Measurements from ENCODE around the gene CNGA2.
"Not testable (repeated sequence)": the region's sequence is repeated elsewhere in the genome, so short reads cannot be mapped to it uniquely, and the experiment has no call there.

The CNGA2 gene
- total RNA-seq = 0 to 0.09 reads per million in 2 donors

DNA sequence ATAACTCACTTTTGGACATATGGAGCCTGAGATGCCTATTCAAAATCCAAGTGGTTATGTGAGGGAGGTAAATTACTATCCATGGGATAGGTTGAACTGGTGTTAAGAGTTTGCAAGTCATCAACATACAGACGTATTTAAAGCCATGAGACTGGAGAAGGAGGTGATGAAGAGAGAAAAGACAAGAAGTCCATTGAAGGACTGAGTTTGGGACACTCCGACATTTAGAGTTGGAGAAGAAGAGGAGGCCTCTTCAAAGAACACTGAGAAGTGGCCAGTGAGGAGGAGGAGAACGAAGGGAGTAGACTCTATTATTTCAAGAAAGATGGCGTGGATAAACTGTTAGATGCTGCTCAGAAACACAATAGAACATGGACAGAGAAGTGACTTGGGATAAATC, at the start of gene CNGA2:
CNGA2 (plus strand) TSS at position 301 of the 400 bp plus-strand sequence. CDS start 3,738 bp downstream, outside the sequence.
- DNase-seq = no peak

DNA sequence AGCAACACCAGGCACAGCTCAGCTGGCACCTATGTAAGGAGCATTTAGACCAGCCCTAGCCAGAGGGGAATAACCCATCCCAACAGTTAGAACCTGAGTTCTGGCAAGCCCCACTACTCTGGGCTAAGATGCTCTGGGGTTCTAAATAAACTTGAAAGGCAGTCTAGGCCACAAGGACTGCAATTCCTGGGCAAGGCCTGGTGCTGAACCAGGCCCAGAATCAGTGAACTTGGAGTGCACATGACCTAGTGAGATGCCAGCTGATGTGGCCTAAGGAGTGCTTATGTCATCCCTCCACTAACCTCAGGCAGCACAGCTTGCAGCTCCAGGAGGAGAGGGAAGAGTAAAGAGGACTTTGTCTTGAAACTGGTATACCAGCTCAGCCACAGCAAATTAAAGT, 46.9 kb upstream of the CNGA2 start:
- no peak for DNase-seq

DNA sequence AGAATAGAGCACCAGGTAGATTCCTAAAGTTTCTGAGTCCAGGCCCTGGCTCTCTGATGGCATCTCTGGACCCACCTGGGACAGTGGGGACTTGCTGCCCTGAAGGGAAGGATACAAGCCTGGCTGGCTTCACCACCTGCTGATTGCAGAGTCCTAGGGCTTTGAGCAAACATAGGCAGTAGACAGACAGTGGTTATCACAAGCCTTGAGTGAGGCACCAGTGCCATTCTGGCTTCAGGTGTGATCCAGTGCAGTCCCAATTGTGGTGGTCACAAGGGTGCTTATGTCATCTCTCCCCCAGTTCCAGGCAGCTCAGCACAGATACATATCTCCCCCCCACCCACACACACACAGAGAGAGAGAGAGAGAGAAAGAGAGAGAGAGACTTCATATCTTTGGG, 45.9 kb upstream of the CNGA2 start:
- no peak for DNase-seq

DNA sequence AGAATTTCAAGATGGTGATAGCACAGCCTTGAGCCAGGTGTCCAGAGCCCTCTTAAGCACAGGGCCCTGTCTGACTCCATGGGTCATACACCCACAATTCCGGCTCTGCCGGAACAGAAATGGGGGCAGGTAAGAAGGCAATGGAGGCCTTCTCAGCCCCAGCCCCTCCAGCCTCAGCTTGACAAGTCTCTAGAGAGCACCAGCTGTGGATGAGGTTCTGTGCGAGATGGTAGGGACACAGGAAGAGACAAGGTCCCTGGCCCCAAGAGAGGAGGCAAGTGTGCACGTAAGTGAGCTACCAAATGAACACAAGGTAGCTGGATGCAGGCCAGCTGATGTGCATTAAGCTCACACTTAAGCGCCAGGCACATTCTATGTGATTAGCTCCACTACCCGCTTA, 41.7 kb upstream of the CNGA2 start:
- no peak for DNase-seq

DNA sequence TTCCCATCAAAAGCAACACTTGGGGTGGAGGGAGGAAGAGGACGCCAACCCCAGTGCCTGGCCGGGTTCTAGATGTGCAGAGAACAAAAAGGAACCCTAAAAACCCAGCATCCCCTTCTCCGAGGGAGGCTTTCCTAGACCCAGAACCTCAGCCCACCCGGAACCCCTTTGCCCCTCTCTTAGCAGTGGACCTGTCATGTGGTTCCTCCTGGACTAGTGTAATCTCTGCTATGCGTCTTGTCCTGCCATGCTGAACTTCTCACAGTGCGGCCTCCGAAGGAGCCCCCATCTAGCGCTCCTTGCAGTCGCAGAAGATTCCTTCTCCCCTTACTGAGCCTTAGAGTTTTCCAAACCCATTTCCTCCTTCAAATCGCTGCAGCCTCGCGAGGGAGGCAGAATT, 40.4 kb upstream of the CNGA2 start:
- no peak for DNase-seq

DNA sequence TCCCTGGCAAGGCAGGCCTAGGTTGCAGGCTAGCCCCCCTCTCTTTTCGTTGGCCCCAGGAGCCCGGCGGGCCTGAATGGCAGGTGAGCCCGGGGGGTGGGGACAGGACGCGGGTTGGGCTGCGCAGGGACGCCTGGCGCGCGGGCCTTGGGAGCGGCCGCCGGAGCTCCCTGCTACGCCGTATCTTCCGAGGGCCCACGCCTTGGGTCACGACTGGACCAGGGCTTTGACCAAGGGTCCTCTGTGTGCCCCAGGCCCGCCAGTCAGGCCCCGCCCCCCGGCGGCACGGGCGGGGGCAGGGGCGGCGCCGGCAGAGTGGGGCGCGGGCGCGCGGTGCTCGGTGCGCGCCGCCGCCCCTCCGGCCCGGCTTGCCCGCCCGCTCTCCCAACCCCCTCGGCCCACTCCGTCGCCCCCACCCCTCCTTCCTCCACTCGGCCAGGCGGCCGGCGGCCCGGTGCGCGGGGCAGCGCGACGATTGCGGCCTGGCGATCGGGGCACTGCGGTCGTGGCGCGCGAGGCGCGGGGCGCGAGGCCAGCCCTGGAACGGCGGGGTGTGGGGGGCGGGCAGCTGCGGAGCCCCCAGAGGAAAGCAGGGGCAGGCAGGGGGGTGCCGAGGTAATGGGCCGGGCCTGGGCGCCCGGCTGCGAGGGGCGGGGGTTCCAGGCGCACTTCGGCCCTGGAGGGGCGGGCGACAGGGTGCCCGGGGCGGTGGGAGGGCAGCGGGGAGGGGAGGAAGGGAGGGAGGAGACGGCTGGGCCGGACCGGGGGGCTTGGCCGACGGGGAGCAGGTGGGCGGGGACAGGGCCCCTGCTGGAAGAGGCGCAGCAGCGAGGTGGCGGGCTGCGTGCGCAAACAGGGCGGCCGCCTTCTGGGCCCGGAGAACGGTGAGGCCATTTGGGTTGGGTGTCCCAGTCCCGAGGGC, 39.6 kb upstream of the CNGA2 start, which contains the start of gene PRRG3:
PRRG3 (plus strand) TSS at position 798 of the 922 bp plus-strand sequence. CDS start 3,357 bp downstream, outside the sequence.
- no peak for DNase-seq

DNA sequence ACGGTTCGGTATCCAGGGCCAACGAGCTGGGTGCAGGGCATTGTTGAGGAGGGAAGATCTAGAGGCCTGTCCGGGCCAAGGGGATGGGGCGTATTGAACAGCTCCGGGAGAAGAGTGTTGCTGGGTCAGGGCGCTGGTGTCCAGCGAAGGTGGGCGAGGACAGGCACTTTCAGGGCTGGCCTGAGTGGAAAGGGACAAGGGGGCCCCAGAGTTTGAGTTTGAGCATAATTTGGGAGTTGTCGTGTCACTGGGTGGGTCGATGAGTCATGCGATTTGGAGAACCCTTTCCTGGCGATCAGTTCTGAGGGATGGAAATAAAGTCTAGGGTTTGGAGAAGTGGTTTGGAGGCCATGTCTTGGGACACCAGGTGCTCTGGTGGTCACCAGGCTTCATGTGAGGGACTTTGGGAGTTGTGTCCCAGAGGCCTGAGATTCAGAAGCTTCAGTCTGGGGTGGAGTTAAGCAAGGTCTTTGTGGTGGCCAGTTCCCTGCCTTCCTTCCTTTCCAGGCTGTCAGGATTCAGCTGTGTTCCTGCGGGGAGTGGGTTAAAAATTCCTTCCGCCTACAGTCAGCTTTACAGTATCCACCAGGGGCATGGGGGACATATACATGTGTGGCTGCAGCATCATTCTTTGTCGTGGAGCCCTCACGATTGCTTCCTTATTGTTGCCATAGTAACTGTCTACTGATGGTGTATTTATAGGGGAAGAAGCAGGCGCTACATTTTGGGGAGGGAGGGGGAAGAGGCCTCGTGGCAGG, 38.8 kb upstream of the CNGA2 start:
- DNase-seq = no peak

DNA sequence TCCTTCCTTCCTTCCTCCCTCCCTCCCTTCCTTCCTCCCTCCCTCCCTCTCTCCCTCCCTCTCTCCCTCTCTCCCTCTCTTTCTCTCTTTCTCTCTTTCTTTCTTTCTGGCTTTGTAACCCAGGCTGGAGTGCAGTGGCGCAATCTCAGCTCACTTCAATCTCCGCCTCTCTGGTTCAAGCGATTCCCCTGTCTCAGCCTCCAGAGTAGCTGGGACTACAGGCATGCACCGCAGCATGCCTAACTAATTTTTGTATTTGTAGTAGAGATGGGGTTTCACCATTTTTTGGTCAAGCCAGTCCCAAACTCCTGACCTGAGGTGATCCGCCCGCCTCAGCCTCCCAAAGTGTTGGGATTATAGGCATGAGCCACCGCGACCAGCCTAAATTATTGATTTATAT, 37.5 kb upstream of the CNGA2 start:
- DNase-seq = not testable (repeated sequence)

DNA sequence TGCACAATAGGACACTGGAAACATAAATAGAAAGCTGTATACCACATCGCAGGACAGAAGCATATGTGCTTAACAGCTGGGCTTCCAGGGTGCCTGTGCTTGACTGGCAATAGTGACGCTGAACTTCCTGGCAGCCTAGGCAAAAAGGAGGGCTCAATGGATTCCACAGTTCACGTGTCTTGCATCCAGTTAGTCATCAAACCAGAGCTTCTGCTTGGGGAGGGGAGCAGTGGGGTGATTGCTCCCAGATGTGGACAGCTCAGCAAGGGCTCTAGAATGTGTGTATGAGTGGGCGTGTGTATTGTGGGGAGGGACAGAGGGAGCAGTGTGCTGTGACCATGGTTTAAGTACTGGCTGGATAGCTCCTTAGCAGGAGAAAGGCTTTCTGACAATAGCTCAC, 37.0 kb upstream of the CNGA2 start:
- no peak for DNase-seq

DNA sequence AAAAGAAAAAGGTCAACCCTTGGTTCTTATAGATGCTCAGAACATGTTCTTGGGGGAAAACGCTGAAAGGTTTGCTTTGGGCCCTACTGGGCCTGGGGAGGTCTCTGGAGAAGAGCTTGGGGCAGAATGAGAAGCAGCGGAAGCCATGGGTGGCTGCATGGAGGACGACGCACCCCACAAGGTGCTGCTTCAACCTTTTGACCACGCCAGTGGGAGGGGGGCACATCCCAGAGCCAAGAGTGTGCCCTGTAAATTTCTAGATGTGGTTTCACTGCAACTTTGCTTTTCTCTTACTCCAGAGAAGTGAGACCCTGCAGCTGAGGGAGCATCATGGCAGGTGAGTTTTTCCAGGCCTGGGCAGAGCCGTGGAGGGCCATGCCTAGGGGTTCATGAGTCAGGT, 36.1 kb upstream of the CNGA2 start:
- DNase-seq = no peak

DNA sequence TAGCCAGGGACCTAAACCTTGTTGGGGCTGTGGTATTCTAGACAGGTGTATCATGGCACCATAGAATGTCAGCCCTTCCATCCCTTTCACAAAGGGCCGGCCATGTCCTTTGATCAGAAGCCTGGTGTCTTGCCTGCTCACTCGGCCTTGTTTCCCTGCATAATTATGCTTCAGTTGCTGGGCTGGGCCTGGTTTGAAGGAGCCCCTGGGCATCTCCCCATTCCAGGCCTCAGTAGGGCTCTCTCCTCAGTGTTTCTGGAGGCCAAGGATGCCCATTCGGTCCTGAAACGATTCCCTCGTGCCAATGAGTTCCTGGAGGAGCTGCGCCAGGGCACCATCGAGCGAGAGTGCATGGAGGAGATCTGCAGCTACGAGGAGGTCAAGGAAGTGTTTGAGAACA, 34.8 kb upstream of the CNGA2 start:
- DNase-seq = no peak

DNA sequence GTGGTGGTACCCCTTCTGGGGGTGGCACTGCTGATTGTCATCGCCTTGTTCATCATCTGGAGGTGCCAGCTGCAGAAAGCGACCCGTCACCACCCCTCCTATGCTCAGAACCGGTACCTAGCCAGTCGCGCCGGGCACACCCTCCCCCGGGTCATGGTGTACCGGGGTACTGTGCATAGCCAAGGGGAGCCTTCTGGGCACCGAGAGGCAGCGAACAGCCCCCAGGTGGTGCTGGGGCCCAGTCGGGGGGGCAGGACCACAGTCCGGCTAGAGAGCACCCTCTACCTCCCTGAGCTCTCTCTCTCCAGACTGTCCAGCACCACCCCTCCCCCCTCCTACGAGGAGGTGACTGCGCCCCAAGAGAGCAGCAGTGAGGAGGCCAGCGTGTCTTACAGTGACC, 34.0 kb upstream of the CNGA2 start:
- DNase-seq = no peak

DNA sequence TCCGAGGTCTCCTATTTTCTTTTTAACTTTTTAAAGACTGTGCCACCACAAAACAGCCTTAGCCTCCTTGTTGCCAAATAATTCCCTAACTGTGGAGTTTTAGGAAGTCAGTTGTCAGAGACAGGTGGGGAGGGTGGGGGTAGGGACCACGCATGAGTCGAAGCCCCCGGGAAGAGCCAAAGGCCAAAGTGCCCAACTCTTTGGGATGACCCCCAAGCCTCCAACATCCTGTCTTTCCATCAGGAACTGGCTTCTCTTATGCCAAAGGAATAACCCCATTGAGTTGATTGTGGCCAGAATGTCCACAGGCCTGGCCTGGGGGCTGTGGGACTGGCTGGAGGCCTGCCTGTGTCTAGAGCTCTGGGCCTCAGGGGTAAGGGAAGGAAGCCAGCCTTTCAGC, 33.5 kb upstream of the CNGA2 start:
- no peak for DNase-seq

DNA sequence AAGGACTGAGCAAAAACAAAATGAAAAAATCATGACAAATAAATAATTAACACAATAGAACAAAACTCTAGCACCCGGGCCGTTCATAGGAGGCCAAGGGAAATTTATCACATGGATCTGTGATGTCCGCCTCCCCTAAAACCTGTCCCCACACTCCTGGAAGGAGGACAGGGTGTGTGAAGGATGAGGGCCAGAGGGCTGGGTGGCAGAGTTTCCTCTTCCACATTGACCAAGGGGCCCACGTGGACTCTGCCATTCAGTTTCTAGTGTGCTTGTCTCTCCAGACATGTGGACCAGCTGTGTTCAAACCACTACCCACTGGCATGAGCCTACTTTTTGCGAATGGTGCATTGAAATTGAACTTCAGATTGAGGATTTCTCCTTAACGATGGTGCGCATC, 33.0 kb upstream of the CNGA2 start:
- no peak for DNase-seq

DNA sequence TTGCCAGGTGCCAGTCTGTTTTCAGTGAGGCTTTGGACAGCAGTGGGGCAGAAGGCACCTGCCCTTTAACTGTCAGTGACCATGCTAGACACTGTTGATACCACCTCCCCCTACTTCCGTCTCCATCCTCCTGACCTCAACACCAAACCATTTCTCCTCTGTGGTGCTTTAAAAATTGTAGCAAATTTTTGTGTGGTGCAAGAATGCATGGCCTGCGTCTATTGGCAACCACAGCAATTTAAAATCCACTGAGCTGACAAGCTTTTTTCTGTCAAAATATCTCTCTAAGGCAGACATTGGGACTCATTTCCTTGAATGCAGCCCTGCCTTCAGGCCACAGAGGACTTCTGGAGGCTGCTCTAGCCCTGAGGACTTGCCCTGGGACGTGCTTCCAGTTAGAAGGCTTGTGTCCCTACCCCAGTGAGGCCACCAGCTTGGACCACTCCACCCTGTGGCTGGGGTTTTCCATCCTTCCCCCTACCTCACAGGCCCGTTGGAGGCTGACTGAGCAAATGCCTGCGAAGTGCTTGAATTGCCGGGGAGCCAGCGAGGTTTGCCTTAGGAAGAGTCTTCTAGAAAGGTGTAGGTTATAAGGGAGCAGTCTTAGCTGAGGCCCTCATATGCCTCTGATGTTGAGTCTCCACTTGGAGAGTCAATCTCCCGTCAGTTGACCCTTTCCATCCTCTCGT, 32.4 kb upstream of the CNGA2 start:
- no peak for DNase-seq

DNA sequence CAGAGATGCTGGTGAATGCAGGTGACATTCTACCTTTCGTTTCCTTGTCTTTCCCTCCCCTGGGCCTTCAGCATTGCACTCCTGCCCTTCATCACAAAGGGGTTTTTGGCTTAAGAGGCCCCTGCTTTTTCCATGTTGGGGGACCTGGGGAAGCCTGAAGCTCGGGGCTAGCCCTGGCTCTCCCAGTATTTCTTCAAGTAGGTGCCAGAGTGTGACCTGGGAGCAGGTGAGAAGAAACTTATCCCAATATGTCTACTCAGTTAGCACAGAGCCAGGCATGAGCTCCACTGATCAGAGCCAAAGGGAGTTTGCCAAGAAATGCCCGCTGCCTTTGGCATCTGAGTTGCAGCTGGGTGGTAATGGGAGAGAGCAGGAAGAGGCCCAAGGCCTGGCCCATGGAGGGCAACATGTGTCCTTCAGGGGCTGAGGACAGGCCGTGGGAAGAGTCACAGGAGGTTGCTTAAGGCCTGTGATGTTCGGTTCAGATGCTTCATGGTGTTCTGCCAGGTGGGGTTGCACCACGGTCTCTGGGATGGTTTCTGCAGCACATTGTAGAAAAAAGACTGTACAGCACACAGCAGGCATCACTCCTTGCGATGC, 31.7 kb upstream of the CNGA2 start:
- DNase-seq = no peak

DNA sequence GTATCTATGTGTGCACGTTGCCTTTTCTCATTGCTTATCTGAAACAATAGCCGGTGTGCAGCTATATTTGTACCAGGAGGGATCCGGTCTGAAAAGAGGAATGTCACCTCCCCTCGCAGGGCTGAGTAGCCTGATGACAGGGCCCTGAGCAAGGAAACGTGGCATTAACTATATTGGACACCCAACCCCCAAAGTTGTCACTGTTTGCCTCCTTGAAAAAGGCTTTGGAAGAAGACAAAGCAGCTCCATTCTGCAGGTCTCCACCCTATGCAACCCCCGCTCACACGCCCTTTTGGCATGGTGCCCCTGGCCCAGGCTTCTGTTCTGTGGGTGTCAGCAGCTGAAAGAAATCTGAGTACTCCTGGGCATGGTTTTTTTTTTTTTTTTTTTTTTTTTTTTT, 31.1 kb upstream of the CNGA2 start:
- no peak for DNase-seq

DNA sequence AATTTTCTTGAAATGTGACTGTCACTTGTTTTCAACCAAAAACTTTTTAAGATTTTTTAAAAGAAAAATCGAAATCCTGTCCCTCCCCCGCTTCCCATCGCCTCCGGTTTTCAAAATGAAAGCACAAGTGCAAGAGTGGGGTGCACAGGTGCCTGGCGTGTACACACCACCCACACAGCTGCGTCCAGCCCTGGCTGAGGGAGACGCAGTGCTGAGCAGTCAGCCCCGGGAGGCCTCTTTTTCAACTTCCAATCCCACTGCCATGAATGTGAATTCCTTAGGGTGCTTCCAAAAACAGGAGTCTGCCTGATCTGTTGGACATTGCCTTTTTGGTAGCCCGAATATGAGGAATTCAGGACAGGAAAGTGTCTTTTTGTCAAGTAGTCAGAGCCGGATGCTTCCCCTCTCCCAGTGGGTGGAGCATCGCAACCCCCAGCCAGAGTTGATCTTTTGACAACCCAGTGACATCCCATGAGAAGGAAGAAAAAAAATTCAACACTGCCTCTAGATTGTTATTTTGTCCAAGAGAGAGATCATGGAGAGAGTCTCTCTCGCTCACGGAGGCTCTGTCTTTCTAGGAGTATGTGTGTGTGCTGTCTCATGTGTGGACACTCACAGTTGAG, 30.4 kb upstream of the CNGA2 start:
- DNase-seq = no peak

DNA sequence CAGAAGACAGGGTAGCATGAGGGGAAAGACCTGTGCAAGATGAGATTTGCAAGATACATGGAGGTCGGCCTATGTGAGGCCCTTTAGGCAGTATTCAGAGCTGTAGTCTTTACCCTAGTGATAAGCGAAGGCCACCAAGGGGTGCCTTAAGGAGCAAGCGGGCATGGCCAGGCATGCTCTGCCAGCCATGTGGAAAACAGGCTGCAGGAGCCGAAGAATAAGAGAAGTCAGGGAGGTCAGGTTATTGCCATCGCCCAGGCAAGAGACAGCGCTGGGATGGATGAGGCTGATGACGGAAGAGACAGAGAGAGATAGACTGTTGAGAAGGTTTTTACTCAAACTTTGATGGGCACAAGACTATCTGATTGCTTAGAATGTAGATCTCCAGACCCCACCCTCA, 25.7 kb upstream of the CNGA2 start:
- DNase-seq = no peak

DNA sequence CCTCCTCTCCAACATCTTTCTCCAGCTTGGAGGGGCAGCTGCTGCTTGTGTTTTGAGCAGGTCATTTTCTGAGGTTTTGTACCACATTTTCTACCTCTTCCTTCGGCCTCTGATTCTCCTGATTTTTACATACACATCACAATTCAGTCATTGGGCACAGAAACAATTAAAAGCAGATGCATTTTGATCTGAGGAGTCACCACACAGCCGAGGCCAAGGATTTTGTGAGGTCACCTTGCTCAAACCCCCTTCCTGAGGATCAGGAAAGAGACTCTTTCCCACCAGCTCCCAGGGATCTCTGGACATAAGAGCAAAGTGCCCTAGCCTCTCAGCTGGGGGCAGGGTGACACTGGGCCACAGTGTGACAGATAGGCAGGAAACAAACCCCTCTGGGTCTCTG, 24.1 kb upstream of the CNGA2 start:
- DNase-seq = no peak

DNA sequence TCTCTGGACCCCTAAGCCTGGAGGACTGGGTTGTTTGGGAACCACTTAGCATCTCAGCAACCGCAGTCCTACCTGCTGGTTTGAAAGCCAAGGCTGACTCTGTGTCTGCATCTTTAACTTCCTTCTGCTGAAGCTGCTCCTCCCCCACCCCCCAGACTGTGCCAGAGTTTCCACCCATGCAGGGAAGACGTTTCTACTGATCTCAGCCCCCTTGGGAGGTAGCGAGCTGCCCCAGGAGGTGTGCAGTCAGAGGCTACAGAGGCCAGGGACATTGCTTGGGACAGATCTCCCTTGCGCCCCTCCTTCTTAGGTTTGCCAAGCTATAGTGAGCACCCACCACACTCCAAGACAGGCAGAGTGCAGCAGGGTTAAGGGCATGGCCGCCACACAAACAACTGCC, 23.4 kb upstream of the CNGA2 start:
- DNase-seq = no peak

DNA sequence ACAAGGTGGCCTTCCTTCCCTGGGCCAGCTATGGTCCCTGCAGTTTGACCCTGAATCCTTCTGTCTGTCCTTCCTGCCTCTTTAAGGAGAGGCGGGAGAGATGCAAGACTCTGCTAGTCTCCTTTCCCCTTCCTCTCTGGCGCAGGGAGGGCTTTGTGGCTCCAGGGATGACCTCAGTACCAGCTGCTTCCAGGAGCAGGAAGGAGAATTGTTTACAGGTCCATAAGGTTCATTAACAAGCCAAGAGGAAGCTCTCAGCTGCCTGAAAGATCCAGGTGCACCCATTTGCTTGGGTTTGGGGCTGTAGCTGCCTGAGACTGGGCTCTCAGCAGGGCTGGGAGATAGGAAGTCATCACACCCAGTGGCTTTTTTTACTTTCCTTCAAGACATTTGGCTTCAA, 22.8 kb upstream of the CNGA2 start:
- DNase-seq = no peak

Measured in activated gamma-delta T cell (primary cell).